Fibroblast of the aortic adventitia (primary cell): ENCODE data around the gene ENPP7. TPM values are rescaled to one million over a fixed set of nuclear protein-coding genes. Genes with fewer than 3 reads are reported as not detected.

Experiments used
- DNase-seq: peaks from one replicate; pipeline ENCODE4 v3.0.0-alpha.2; 2010; ENCODE audit warnings: low read depth
- H3K4me3 ChIP-seq: 2 replicates; pipeline ENCODE4 v1.5.1; 2011; ENCODE audit warnings: low read depth, mild to moderate bottlenecking, control low read depth, low read length, moderate library complexity
- CTCF ChIP-seq: IDR thresholded peaks from 2 replicates; pipeline ENCODE4 v1.5.1; 2011; ENCODE audit warnings: mild to moderate bottlenecking, low read length, control low read depth, inconsistent platforms; ENCODE audit not compliant: insufficient read depth
- total RNA-seq: library from RNA; depleted of rRNA; stranded (reverse); fragments of >200 nt; gene quantifications from 2 replicates; pipeline ENCODE4 v1.2.3, GENCODE V29; 2012; ENCODE audit warnings: low replicate concordance

The ENPP7 gene
- total RNA-seq, 1 donor, result not detected

- TF ChIP-seq CTCF, result no peak
- H3K4me3 ChIP-seq, result no peak overlapping the region
- no peak for DNase-seq
Measured at GRCh38 chr17:79742951-79743476, 12.3 kb downstream of the ENPP7 start.

- TF ChIP-seq CTCF, result no peak
- DNase-seq, result no peak
- H3K4me3 ChIP-seq, result no peak overlapping the region
Measured at GRCh38 chr17:79743614-79744013, 12.9 kb downstream of the ENPP7 start.

GRCh38 chr17:79745641-79746105 lies 14.9 kb downstream of the ENPP7 start:
- no peak for TF ChIP-seq CTCF
- no peak overlapping the region for H3K4me3 ChIP-seq
- no peak for DNase-seq

- no peak overlapping the region for H3K4me3 ChIP-seq
- TF ChIP-seq CTCF, result no peak
- peak; percentile 7 for DNase-seq
Measured at GRCh38 chr17:79746889-79747507, 16.3 kb downstream of the ENPP7 start.

- no peak overlapping the region for H3K4me3 ChIP-seq
- TF ChIP-seq CTCF, result no peak
Measured at GRCh38 chr17:79747508-79748294, 17.0 kb downstream of the ENPP7 start.

GRCh38 chr17:79748295-79749099 lies 17.8 kb downstream of the ENPP7 start:
- no peak for TF ChIP-seq CTCF
- no peak overlapping the region for H3K4me3 ChIP-seq
- no peak for DNase-seq

More at GRCh38 chr17:79747508-79748294, 17.0 kb downstream of the ENPP7 start:
- no peak for DNase-seq
